HG02588 (cell line): ENCODE data around the gene CACNA1I.

ENCODE experiments used
- ATAC-seq: cut with Tn5 transposase; IDR thresholded peaks from one replicate; pipeline ENCODE4 v1.9.1; 2021; ENCODE audit warnings: mild to moderate bottlenecking, moderate library complexity; ENCODE audit not compliant: unreplicated experiment

The CACNA1I gene

GRCh38 chr22:39664485-39665200 lies 94.1 kb downstream of the CACNA1I start:
- no peak for ATAC-seq

GRCh38 chr22:39665229-39665628 lies 94.7 kb downstream of the CACNA1I start:
- no peak for ATAC-seq

GRCh38 chr22:39665661-39666431 lies 95.3 kb downstream of the CACNA1I start:
- ATAC-seq, result no peak

- ATAC-seq, result no peak
Observed at GRCh38 chr22:39666495-39666894, 95.9 kb downstream of the CACNA1I start.

- no peak for ATAC-seq
Observed at GRCh38 chr22:39666926-39667325, 96.4 kb downstream of the CACNA1I start.

GRCh38 chr22:39669432-39669831 lies 98.9 kb downstream of the CACNA1I start:
- ATAC-seq, result no peak

GRCh38 chr22:39671936-39672335 lies 101.4 kb downstream of the CACNA1I start:
- ATAC-seq, result no peak

GRCh38 chr22:39674536-39674935 lies 104.0 kb downstream of the CACNA1I start:
- no peak for ATAC-seq

- no peak for ATAC-seq
Observed at GRCh38 chr22:39675947-39676346, 105.4 kb downstream of the CACNA1I start.

- ATAC-seq, result no peak
Observed at GRCh38 chr22:39677967-39678366, 107.4 kb downstream of the CACNA1I start.

- ATAC-seq, result no peak
Observed at GRCh38 chr22:39678862-39679490, 108.4 kb downstream of the CACNA1I start.

GRCh38 chr22:39679652-39680051 lies 109.1 kb downstream of the CACNA1I start:
- ATAC-seq, result no peak

- no peak for ATAC-seq
Observed at GRCh38 chr22:39680486-39680885, 109.9 kb downstream of the CACNA1I start.

- ATAC-seq, result no peak
Observed at GRCh38 chr22:39681038-39681861, 110.7 kb downstream of the CACNA1I start.

- ATAC-seq, result no peak
Observed at GRCh38 chr22:39682994-39683393, 112.4 kb downstream of the CACNA1I start.

GRCh38 chr22:39683639-39684038 lies 113.1 kb downstream of the CACNA1I start:
- ATAC-seq, result no peak

GRCh38 chr22:39684702-39685281 lies 114.2 kb downstream of the CACNA1I start:
- ATAC-seq, result no peak

- no peak for ATAC-seq
Observed at GRCh38 chr22:39685336-39686177, 115.0 kb downstream of the CACNA1I start.

GRCh38 chr22:39686178-39686620 lies 115.6 kb downstream of the CACNA1I start:
- no peak for ATAC-seq
